HG03064 (cell line): Measurements from ENCODE around the gene ARHGAP18.

Source experiments
- ATAC-seq: cut with Tn5 transposase; IDR thresholded peaks from one replicate; pipeline ENCODE4 v1.9.1; 2021; ENCODE audit warnings: low read depth; ENCODE audit not compliant: unreplicated experiment

The ARHGAP18 gene

GRCh38 chr6:129623008-129623732 lies 86.8 kb downstream of the ARHGAP18 start:
- peak; percentile 57 for ATAC-seq

GRCh38 chr6:129621252-129621651 lies 88.7 kb downstream of the ARHGAP18 start:
- no peak for ATAC-seq

GRCh38 chr6:129620234-129620610 lies 89.8 kb downstream of the ARHGAP18 start:
- no peak for ATAC-seq

GRCh38 chr6:129619579-129620233 lies 90.3 kb downstream of the ARHGAP18 start:
- ATAC-seq, result no peak

GRCh38 chr6:129617986-129618385 lies 92.0 kb downstream of the ARHGAP18 start:
- no peak for ATAC-seq

GRCh38 chr6:129615496-129615895 lies 94.5 kb downstream of the ARHGAP18 start:
- ATAC-seq, result no peak

GRCh38 chr6:129615020-129615419 lies 95.0 kb downstream of the ARHGAP18 start:
- no peak for ATAC-seq

- ATAC-seq, result no peak
These were observed 95.5 kb downstream of the ARHGAP18 start for GRCh38 chr6:129614464-129614863.

GRCh38 chr6:129612440-129612839 lies 97.5 kb downstream of the ARHGAP18 start:
- no peak for ATAC-seq

- ATAC-seq, result no peak
These were observed 100.3 kb downstream of the ARHGAP18 start for GRCh38 chr6:129609635-129610034.

- no peak for ATAC-seq
These were observed 101.0 kb downstream of the ARHGAP18 start for GRCh38 chr6:129608886-129609537.

GRCh38 chr6:129607581-129608186 lies 102.3 kb downstream of the ARHGAP18 start:
- ATAC-seq, result no peak

GRCh38 chr6:129606664-129607063 lies 103.3 kb downstream of the ARHGAP18 start:
- ATAC-seq, result no peak

- ATAC-seq, result no peak
These were observed 104.0 kb downstream of the ARHGAP18 start for GRCh38 chr6:129605967-129606366.

GRCh38 chr6:129605095-129605494 lies 104.9 kb downstream of the ARHGAP18 start:
- ATAC-seq, result no peak

- no peak for ATAC-seq
These were observed 105.7 kb downstream of the ARHGAP18 start for GRCh38 chr6:129604321-129604720.

GRCh38 chr6:129603741-129604140 lies 106.2 kb downstream of the ARHGAP18 start:
- no peak for ATAC-seq

- no peak for ATAC-seq
These were observed 108.7 kb downstream of the ARHGAP18 start for GRCh38 chr6:129601323-129601722.

GRCh38 chr6:129599467-129599866 lies 110.5 kb downstream of the ARHGAP18 start:
- ATAC-seq, result no peak

- ATAC-seq, result peak; percentile 64
These were observed 111.5 kb downstream of the ARHGAP18 start for GRCh38 chr6:129598244-129599187.
